Activated CD4-positive, alpha-beta T cell treated with anti-CD3 and anti-CD28 coated beads for 36 hours (primary cell): ENCODE measurements around the gene PUS1. TPM values are rescaled to one million over a fixed set of nuclear protein-coding genes. Genes with fewer than 3 reads are reported as not detected.

Source experiments
- ATAC-seq: fragments of 200-7000 bp; cut with Tn5 transposase; one replicate; pipeline ENCODE4 v1.10.0; 2021; ENCODE audit warnings: mild to moderate bottlenecking, moderate library complexity
- CTCF ChIA-PET: fragments of 350-600 bp; sonication (Branson Sonifier 250); formaldehyde crosslinking; loops from one replicate; lab custom pipeline; 2021; ENCODE audit warnings: antibody characterized with exemption; lab: Charles Lee
- POLR2A ChIA-PET: fragments of 350-600 bp; sonication (Branson Sonifier 250); formaldehyde crosslinking; loops from one replicate; lab custom pipeline; 2021; ENCODE audit warnings: antibody characterized with exemption, inconsistent platforms; lab: Charles Lee
- DNase-seq: peaks from one replicate; pipeline ENCODE4 v3.0.0-alpha.2; 2020
- H3K27ac Mint-ChIP-seq: one replicate; pipeline ENCODE4 v1.8.0; 2021; ENCODE audit warnings: mixed read lengths
- H3K27me3 Mint-ChIP-seq: one replicate; pipeline ENCODE4 v1.8.0; 2021; ENCODE audit warnings: mixed read lengths
- H3K36me3 Mint-ChIP-seq: one replicate; pipeline ENCODE4 v1.8.0; 2021; ENCODE audit warnings: low read depth, mixed read lengths
- H3K4me1 Mint-ChIP-seq: one replicate; pipeline ENCODE4 v1.8.0; 2021; ENCODE audit warnings: mixed read lengths
- H3K4me3 Mint-ChIP-seq: one replicate; pipeline ENCODE4 v1.8.0; 2021; ENCODE audit warnings: mild to moderate bottlenecking, moderate library complexity, mixed read lengths
- H3K9me3 Mint-ChIP-seq: one replicate; pipeline ENCODE4 v1.8.0; 2021; ENCODE audit warnings: low read depth, mixed read lengths
- intact Hi-C, 2 experiments: fragments of 100-400 bp; cut with DNase I in 1 of 2; cut with micrococcal nuclease in 1 of 2; formaldehyde crosslinking; loops; one replicate each; pipeline versions ENCODE4 v1.14.2 to v1.15.1; 2022 to 2024; cut with DNase I, micrococcal nuclease
- total RNA-seq, 2 experiments: library from RNA; stranded (reverse); gene quantifications; one replicate each; pipeline ENCODE4 v1.2.3, GENCODE V29; 2021

PUS1 gene
- total RNA-seq, 2 experiments from 2014 or later: 37.8 to 56.5 TPM

- ATAC-seq: no peak
- Mint-ChIP-seq H3K27ac (no peak overlapping the region), H3K9me3 (no peaks in the 10 kb centered on the region), H3K27me3 (no peaks in the 10 kb centered on the region), H3K4me3 (no peak overlapping the region), H3K4me1 (no peaks in the 10 kb centered on the region), H3K36me3 (no peaks in the 10 kb centered on the region)
- intact Hi-C loops: no loop called here
- no peak for DNase-seq
- ChIA-PET POLR2A (no interaction called here), CTCF (interaction anchor here (0.7 kb wide), 1 partner anchor 112 kb away, joined by 4 read pairs; no protein-coding TSS in a partner anchor)
These were observed 10.6 kb upstream of the PUS1 start for GRCh38 chr12:131918311-131919050.

- H3K4me1 Mint-ChIP-seq: no peaks in the 10 kb centered on the region
- no peak overlapping the region for H3K4me3 Mint-ChIP-seq
- no peak overlapping the region for H3K27ac Mint-ChIP-seq
- no peaks in the 10 kb centered on the region for H3K9me3 Mint-ChIP-seq
- CTCF ChIA-PET: interaction anchor here (0.7 kb wide), 1 partner anchor 112 kb away, joined by 4 read pairs; no protein-coding TSS in a partner anchor
- H3K27me3 Mint-ChIP-seq: no peaks in the 10 kb centered on the region
- intact Hi-C loops: no loop called here
- DNase-seq (no peak), ATAC-seq (no peak)
- POLR2A ChIA-PET: no interaction called here
- H3K36me3 Mint-ChIP-seq: no peaks in the 10 kb centered on the region
These were observed 10.1 kb upstream of the PUS1 start for GRCh38 chr12:131919051-131919347.

GRCh38 chr12:131919366-131920156 lies 9.5 kb upstream of the PUS1 start:
- H3K4me1 Mint-ChIP-seq: peaks cover 2% of the 10 kb centered on the region
- intact Hi-C loops: loop anchor here in 1 of 2 experiments (5.0 kb wide), 1 partner anchor 38 kb away; no protein-coding TSS in a partner anchor
- DNase-seq (no peak), ATAC-seq (no peak)
- no peak overlapping the region for H3K4me3 Mint-ChIP-seq
- H3K27me3 Mint-ChIP-seq: no peaks in the 10 kb centered on the region
- no peaks in the 10 kb centered on the region for H3K36me3 Mint-ChIP-seq
- H3K9me3 Mint-ChIP-seq: no peaks in the 10 kb centered on the region
- ChIA-PET CTCF (interaction anchor here (0.7 kb wide), 1 partner anchor 113 kb away, joined by 4 read pairs; no protein-coding TSS in a partner anchor), POLR2A (no interaction called here)
- H3K27ac Mint-ChIP-seq: no peak overlapping the region

- Mint-ChIP-seq H3K9me3 (no peaks in the 10 kb centered on the region), H3K27me3 (no peaks in the 10 kb centered on the region), H3K4me1 (peaks cover 5% of the 10 kb centered on the region), H3K4me3 (no peak overlapping the region), H3K27ac (no peak overlapping the region), H3K36me3 (no peaks in the 10 kb centered on the region)
- intact Hi-C loops: loop anchor here in 1 of 2 experiments (5.0 kb wide), 1 partner anchor 37 kb away; no protein-coding TSS in a partner anchor
- POLR2A ChIA-PET: no interaction called here
- no peak for ATAC-seq
- no peak for DNase-seq
- CTCF ChIA-PET: interaction anchor here (1.4 kb wide), 1 partner anchor 10 kb away, joined by 5 read pairs; the partner anchor contains the start of gene PUS1
These were observed 8.9 kb upstream of the PUS1 start for GRCh38 chr12:131920157-131920508.

- H3K9me3 Mint-ChIP-seq: no peaks in the 10 kb centered on the region
- ChIA-PET CTCF (interaction anchor here (1.4 kb wide), 1 partner anchor 9 kb away, joined by 5 read pairs; the partner anchor contains the start of gene PUS1), POLR2A (interaction anchor here (0.6 kb wide), 1 partner anchor 33 kb away, joined by 3 read pairs; no protein-coding TSS in a partner anchor)
- no peak overlapping the region for H3K27ac Mint-ChIP-seq
- H3K36me3 Mint-ChIP-seq: no peaks in the 10 kb centered on the region
- ATAC-seq: no peak
- no peak overlapping the region for H3K4me3 Mint-ChIP-seq
- intact Hi-C loops: loop anchor here in 1 of 2 experiments (5.0 kb wide), 1 partner anchor 36 kb away; no protein-coding TSS in a partner anchor
- no peak for DNase-seq
- no peaks in the 10 kb centered on the region for H3K27me3 Mint-ChIP-seq
- peaks cover 5% of the 10 kb centered on the region for H3K4me1 Mint-ChIP-seq
These were observed 7.9 kb upstream of the PUS1 start for GRCh38 chr12:131920902-131921840.

- intact Hi-C loops: loop anchor here in 1 of 2 experiments (5.0 kb wide), 1 partner anchor 35 kb away; no protein-coding TSS in a partner anchor
- no peak for ATAC-seq
- POLR2A ChIA-PET: interaction anchor here (0.6 kb wide), 1 partner anchor 34 kb away, joined by 3 read pairs; no protein-coding TSS in a partner anchor
These were observed 7.0 kb upstream of the PUS1 start for GRCh38 chr12:131921866-131922769.

GRCh38 chr12:131922772-131923171 lies 6.3 kb upstream of the PUS1 start:
- no peak overlapping the region for H3K4me3 Mint-ChIP-seq
- no peaks in the 10 kb centered on the region for H3K9me3 Mint-ChIP-seq
- ChIA-PET CTCF (no interaction called here), POLR2A (no interaction called here)
- DNase-seq: no peak
- H3K4me1 Mint-ChIP-seq: peaks cover 5% of the 10 kb centered on the region
- no peaks in the 10 kb centered on the region for H3K36me3 Mint-ChIP-seq
- intact Hi-C loops: loop anchor here in 1 of 2 experiments (5.0 kb wide), 1 partner anchor 35 kb away; no protein-coding TSS in a partner anchor
- no peaks in the 10 kb centered on the region for H3K27me3 Mint-ChIP-seq
- ATAC-seq: no peak
- H3K27ac Mint-ChIP-seq: no peak overlapping the region

More at GRCh38 chr12:131921866-131922769, 7.0 kb upstream of the PUS1 start:
- no peak overlapping the region for H3K27ac Mint-ChIP-seq
- H3K27me3 Mint-ChIP-seq: no peaks in the 10 kb centered on the region
- H3K4me1 Mint-ChIP-seq: peaks cover 5% of the 10 kb centered on the region
- CTCF ChIA-PET: interaction anchor here (0.7 kb wide), 1 partner anchor 40 kb away, joined by 3 read pairs; no protein-coding TSS in a partner anchor
- H3K4me3 Mint-ChIP-seq: no peak overlapping the region
- no peak for DNase-seq
- H3K36me3 Mint-ChIP-seq: no peaks in the 10 kb centered on the region
- H3K9me3 Mint-ChIP-seq: no peaks in the 10 kb centered on the region

- H3K9me3 Mint-ChIP-seq: no peaks in the 10 kb centered on the region
- ATAC-seq (no peak), DNase-seq (no peak)
- H3K36me3 Mint-ChIP-seq: no peaks in the 10 kb centered on the region
- H3K27me3 Mint-ChIP-seq: no peaks in the 10 kb centered on the region
- ChIA-PET POLR2A (no interaction called here), CTCF (no interaction called here)
- H3K4me3 Mint-ChIP-seq: no peak overlapping the region
- intact Hi-C loops: loop anchor here in 1 of 2 experiments (5.0 kb wide), 1 partner anchor 34 kb away; no protein-coding TSS in a partner anchor
- H3K27ac Mint-ChIP-seq: no peak overlapping the region
- H3K4me1 Mint-ChIP-seq: peaks cover 7% of the 10 kb centered on the region
These were observed 5.8 kb upstream of the PUS1 start for GRCh38 chr12:131923260-131923659.

- ATAC-seq (no peak), DNase-seq (no peak)
- Mint-ChIP-seq H3K4me3 (peak overlapping the region; percentile 97), H3K9me3 (no peaks in the 10 kb centered on the region), H3K36me3 (peaks cover 15% of the 10 kb centered on the region), H3K27me3 (no peaks in the 10 kb centered on the region), H3K27ac (peak overlapping the region; percentile 63), H3K4me1 (peaks cover 21% of the 10 kb centered on the region)
- intact Hi-C loops: loop anchor here in 1 of 2 experiments (2.0 kb wide), 1 partner anchor 1055 kb away; the partner anchor contains the start of gene RAN
- ChIA-PET POLR2A (no interaction called here), CTCF (no interaction called here)
These were observed 1.7 kb upstream of the PUS1 start for GRCh38 chr12:131927110-131928079.
